Parathyroid adenoma (tissue), 2 donors: ENCODE data around the gene DENND4A.

Experiments
- H2AFZ ChIP-seq: fragments of 300-600 bp; sonication (generic); one replicate; pipeline ENCODE4 v1.7.0; 2017; ENCODE audit warnings: antibody characterized with exemption, mild to moderate bottlenecking
- H3K27ac ChIP-seq: fragments of 300-600 bp; sonication (generic); one replicate; pipeline ENCODE4 v1.7.0; 2017
- H3K27me3 ChIP-seq: fragments of 300-600 bp; sonication (generic); one replicate; pipeline ENCODE4 v1.7.0; 2017; ENCODE audit warnings: low read length; ENCODE audit not compliant: control insufficient read depth, insufficient read depth
- H3K36me3 ChIP-seq: fragments of 300-600 bp; sonication (generic); one replicate; pipeline ENCODE4 v1.7.0; 2017; ENCODE audit warnings: low read length; ENCODE audit not compliant: control insufficient read depth, insufficient read depth
- H3K4me1 ChIP-seq: fragments of 300-600 bp; sonication (generic); one replicate; pipeline ENCODE4 v1.7.0; 2017; ENCODE audit warnings: control low read depth
- H3K4me2 ChIP-seq: fragments of 300-600 bp; sonication (generic); one replicate; pipeline ENCODE4 v1.7.0; 2017; ENCODE audit warnings: low read length
- H3K4me3 ChIP-seq: fragments of 300-600 bp; sonication (generic); one replicate; pipeline ENCODE4 v1.7.0; 2017; ENCODE audit warnings: low read depth, low read length
- H3K79me2 ChIP-seq: fragments of 300-600 bp; sonication (generic); one replicate; pipeline ENCODE4 v1.7.0; 2017; ENCODE audit warnings: control low read depth
- H3K9ac ChIP-seq: fragments of 300-600 bp; sonication (generic); one replicate; pipeline ENCODE4 v1.7.0; 2017; ENCODE audit warnings: mild to moderate bottlenecking
- H3K9me3 ChIP-seq: fragments of 300-600 bp; sonication (generic); one replicate; pipeline ENCODE4 v1.7.0; 2017; ENCODE audit warnings: low read length; ENCODE audit not compliant: control insufficient read depth
- CTCF ChIP-seq: fragments of 300-600 bp; sonication (generic); IDR thresholded peaks from one replicate; pipeline ENCODE4 v1.7.0; 2017; ENCODE audit warnings: antibody characterized with exemption, mild to moderate bottlenecking
- donor health status: primary hyperparathyroidism.

DENND4A gene

GRCh38 chr15:65629548-65629947 lies 162.5 kb downstream of the DENND4A start:
- no peak for TF ChIP-seq CTCF
- Histone ChIP-seq H2AFZ (no peak overlapping the region), H3K4me2 (no peak overlapping the region), H3K36me3 (no peaks in the 10 kb centered on the region), H3K4me1 (no peaks in the 10 kb centered on the region), H3K9me3 (no peaks in the 10 kb centered on the region), H3K27ac (no peak overlapping the region), H3K9ac (no peak overlapping the region), H3K79me2 (no peaks in the 10 kb centered on the region), H3K4me3 (no peak overlapping the region), H3K27me3 (no peaks in the 10 kb centered on the region)

GRCh38 chr15:65626856-65627255 lies 165.2 kb downstream of the DENND4A start:
- Histone ChIP-seq H3K9ac (no peak overlapping the region), H3K4me1 (no peaks in the 10 kb centered on the region), H3K9me3 (no peaks in the 10 kb centered on the region), H3K27ac (no peak overlapping the region), H3K4me3 (no peak overlapping the region), H3K4me2 (no peak overlapping the region), H3K79me2 (no peaks in the 10 kb centered on the region), H3K27me3 (no peaks in the 10 kb centered on the region), H3K36me3 (no peaks in the 10 kb centered on the region), H2AFZ (no peak overlapping the region)
- no peak for TF ChIP-seq CTCF

DNA sequence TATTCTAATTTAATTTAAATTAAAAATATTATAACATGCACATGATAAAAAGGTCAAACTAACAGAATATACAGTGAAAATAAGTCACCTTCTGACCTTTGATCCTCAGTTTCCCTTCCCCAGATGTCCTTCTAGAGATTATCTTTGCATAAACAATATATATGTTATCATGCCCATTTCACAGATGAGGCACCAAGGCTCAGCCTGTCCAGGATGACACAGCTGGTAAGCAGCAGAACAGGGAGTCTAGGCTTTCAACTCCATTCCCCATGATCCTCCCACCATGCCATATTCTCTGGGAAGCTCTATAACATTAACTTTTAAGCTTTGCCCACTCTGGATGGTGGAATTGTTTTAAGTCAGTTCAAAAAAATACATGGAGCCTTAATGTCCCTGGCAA lies 169.0 kb downstream of the DENND4A start:
- no peaks in the 10 kb centered on the region for H3K27me3 ChIP-seq
- H3K4me3 ChIP-seq = no peak overlapping the region
- no peak overlapping the region for H3K9ac ChIP-seq
- H3K9me3 ChIP-seq = no peaks in the 10 kb centered on the region
- H2AFZ ChIP-seq = no peak overlapping the region
- no peak overlapping the region for H3K4me2 ChIP-seq
- no peaks in the 10 kb centered on the region for H3K79me2 ChIP-seq
- H3K27ac ChIP-seq = no peak overlapping the region
- no peaks in the 10 kb centered on the region for H3K36me3 ChIP-seq
- H3K4me1 ChIP-seq = no peaks in the 10 kb centered on the region
- TF ChIP-seq CTCF = no peak

DNA sequence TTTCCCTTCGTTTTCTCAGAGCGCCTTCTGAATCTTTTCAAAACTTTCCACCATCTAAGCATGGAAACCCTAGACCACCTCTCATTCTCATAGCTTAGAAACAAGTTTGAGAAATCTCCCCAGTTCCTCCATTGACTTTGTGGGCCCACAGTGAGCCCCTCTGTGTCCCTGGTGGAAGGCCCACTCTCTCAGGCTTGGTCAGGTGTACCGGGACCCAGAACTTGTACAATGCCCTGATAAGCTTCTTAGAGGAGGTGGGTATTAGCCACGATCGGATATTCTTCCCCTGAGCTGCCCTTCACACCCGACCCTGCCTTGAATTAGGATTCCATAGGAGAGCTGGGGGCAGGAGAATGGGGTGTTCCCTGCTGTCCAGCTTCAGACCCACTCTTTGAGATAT lies 170.5 kb downstream of the DENND4A start, which contains the start of gene SLC24A1:
Gene SLC24A1, plus strand, starts transcription at position 301 of the 400 bp plus-strand sequence. CDS start 2,143 bp downstream, outside the sequence.
- Histone ChIP-seq H3K9me3 (no peaks in the 10 kb centered on the region), H3K27me3 (no peaks in the 10 kb centered on the region), H2AFZ (no peak within 1 kb of the TSS), H3K79me2 (no peaks in the 10 kb centered on the region), H3K27ac (no peak within 1 kb of the TSS), H3K4me2 (no peak within 1 kb of the TSS), H3K4me1 (no peaks in the 10 kb centered on the region), H3K36me3 (no peaks in the 10 kb centered on the region), H3K9ac (no peak within 1 kb of the TSS), H3K4me3 (no peak within 1 kb of the TSS)
- TF ChIP-seq CTCF = no peak

DNA sequence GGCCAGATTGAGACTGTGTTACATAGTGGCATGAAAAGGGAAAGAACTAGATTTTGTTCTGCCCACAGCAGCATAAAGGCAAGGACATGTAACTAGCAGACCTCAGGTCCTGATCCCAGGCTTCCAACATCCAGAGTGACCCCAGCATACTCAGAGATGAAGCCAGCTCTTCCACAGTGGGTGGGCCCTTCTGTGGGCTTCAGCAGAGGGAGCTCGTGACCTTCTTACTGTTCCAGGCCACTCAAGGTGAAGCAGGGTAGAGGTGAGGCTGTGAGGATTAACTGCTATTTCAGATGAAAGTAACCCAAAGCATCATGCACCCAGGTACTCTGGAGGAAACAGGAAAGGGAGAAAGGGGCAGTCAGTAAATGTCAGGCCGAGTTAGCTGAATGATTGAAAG lies 171.3 kb downstream of the DENND4A start:
- H3K36me3 ChIP-seq = no peaks in the 10 kb centered on the region
- no peak overlapping the region for H3K27ac ChIP-seq
- no peaks in the 10 kb centered on the region for H3K4me1 ChIP-seq
- H2AFZ ChIP-seq = no peak overlapping the region
- H3K4me3 ChIP-seq = no peak overlapping the region
- H3K4me2 ChIP-seq = no peak overlapping the region
- no peaks in the 10 kb centered on the region for H3K79me2 ChIP-seq
- H3K27me3 ChIP-seq = no peaks in the 10 kb centered on the region
- TF ChIP-seq CTCF = no peak
- H3K9me3 ChIP-seq = no peaks in the 10 kb centered on the region
- H3K9ac ChIP-seq = no peak overlapping the region
